GM18511 (cell line): ENCODE results near the gene CEP128.
"Not testable (repeated sequence)": the region's sequence is repeated elsewhere in the genome, so short reads cannot be mapped to it uniquely, and the experiment has no call there.

ENCODE experiments used
- ATAC-seq: cut with Tn5 transposase; IDR thresholded peaks from one replicate; pipeline ENCODE4 v1.9.1; 2021; ENCODE audit warnings: mild to moderate bottlenecking, moderate library complexity; ENCODE audit not compliant: unreplicated experiment

The CEP128 gene

DNA sequence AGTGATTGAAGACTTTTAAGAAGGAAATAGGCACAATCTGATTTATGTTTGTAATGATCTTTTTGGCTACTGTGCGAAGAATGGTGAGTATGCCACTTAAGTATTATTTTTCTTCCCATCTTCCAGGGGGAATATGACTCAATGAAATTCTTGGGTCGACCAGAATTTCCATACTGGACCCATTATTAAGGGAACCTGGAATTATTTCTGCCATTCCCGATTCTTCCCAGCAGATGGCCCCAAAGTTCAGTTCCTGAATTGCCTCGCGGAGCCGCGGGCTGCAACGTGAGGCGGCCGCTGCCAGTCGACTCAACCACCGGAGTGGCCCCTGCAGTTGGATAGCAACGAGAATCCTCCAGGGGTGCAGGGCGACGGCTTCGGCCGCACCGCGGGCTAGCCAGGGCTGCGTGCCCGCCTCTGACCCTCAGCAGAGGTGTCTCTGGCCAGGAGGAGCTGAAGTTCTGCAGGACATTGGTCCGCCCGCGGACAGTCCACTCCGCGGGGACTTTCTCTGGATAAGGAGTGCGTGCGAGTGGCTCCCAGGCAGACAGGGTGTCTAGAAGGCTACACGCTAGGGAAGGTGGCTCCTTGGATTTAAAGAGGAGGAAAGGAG, 13.3 kb upstream of the CEP128 start:
- ATAC-seq, result peak; percentile 19

DNA sequence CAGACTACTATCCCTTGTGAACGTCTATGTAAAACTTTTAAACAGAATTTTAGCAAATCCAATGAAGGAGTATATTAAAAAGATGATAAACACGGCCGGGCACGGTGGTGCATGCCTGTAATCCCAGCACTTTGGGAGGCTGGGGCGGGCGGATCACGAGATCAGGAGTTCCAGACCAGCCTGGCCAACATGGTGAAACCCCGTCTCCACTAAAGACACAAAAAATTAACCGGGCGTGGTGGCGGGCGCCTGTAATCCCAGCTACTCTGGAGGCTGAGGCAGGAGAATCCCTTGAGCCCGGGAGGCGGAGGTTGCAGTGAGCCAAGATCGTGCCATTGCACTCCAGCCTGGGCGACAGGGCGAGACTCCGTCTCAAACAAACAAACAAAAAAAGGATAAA, 11.7 kb upstream of the CEP128 start:
- ATAC-seq, result not testable (repeated sequence)

DNA sequence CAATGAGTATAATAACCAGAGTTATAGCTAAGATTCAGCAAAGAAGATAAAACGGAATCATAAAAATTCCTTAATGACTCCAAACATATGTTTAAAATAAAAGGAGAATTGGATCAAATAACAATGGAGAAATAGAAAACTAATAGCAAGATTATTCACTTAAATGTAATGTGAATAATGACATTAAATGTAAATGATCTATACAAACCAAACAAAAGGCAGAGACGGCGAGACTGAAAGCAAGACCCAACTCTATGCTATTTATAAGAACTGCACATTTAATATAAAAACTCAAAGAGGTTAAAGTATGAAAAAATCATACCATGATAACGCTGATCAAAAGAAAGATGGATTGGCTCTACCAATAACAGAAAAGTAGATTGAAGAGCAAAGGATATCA, 10.0 kb upstream of the CEP128 start:
- no peak for ATAC-seq

DNA sequence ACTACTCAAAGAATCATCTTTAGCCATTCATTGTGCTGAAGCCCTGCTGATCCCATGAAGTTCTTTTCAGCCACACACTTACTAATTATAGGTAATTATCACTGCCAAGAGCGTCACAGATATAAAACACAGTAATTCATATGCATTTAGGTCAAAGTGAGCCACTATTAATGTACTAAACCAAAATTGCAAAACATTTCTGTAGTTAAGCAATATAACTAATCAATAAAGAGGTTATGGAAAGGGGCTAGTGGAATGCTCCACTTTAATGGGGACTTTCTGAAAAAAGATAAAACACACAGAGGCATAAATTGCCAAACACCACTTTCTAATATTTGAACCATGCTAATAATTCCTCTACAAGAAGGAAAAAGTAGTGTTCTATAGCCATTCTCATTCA, 6.8 kb upstream of the CEP128 start:
- no peak for ATAC-seq

DNA sequence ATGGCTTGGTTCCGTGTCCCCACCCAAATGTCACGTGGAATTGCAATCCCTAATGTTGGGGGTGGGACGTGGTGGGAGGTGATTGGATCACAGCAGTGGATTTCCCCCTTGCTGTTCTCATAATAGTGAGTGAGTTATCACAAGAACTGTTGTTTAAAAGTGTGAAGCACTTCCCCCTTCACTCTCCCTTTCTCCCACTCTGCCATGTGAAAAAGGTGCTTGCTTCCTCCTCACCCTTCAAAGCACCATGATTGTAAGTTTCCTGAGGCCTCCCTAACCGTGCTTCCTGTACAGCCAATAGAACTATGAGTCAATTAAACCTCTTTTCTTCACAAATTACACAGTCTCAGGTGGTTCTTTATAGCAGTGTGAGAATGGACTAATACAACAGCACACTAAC, 5.3 kb upstream of the CEP128 start:
- no peak for ATAC-seq

DNA sequence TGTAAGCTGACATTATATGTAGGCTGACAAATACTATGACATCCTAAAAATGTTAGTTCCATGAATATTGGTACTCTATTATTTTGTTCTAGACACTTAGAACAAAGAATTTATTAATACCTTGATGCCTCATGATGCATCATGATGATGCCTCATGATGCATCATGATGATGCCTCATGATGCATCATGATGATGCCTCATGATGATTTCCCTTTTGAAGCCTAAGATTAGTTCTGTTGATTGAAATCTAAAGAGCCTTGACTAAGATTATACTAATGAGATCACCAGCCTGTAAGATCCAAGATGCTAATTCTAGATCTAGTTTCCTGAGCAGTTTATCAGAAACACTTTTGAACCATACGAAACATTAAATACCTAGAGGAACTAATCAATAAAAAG, 4.6 kb upstream of the CEP128 start:
- no peak for ATAC-seq

DNA sequence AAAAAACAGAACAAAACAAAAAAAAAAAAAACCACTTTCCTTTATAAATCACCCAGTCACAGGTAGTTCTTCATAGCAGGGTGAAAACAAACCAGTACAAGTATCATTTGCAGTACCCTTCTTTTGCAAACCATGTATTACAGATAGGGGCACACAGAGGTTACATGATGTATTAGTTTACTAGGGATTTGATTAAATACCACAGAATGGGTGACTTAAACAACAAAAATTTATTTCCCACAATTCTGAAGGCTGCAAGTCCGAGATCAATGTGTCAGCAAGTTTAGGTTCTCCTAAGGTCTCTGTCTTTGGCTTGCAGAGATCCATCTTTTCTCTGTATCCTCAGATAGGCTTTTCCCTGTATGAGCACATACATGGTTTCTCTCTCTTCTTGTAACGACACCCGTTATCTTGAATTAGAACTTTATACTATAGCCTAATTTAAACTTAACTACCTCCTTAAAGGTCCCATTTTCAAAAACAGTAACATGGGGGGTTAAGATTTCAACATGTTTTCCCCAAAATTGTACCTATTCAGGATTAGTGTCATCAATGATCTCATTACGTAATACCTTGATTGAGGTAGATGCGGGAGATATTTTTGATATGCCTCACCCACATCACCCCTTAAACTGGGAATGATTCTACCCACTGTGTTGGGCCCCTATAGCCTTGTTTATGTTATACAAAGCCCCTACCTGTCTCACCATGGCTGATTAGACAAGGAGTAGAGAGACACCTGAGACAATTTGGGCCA, 3.5 kb upstream of the CEP128 start:
- no peak for ATAC-seq

DNA sequence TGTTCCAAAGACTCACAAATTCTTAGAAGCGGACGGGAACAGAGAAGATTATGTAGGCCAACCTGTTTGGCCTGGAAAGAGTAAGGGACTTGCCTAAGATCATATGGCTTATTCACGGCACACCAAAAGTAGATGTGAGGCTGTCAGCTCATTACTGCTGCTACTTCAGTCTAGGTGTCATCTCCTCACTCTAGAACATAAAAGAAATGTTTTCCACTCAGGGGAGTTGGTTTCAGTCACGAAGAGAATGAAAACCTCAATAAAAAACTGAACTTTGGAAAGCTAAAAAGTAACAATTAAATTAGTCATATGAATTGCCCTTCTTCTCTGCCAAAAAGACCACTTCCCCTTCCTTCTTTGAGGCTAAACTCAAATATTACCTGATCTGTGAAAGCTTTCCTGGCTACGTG, 658 bp upstream of the CEP128 start:
- peak; percentile 28 for ATAC-seq

DNA sequence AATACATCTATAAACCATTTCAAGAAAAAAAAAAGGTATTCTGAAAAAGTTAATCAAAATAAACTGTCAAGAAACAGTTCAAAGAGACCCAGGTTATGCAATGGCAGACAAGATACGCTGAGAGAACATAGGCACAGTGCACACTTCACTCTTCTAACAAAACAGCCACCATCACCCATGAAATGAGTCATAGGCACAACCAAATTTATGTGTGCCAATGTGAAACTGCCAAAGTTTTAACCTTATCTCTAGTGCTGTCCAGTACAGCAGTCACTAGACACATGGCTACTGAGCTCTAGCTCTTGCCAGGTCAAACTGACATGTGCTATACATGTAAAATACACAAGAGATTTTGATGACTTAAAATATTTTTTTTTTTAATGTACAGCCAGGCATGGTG, 1.4 kb downstream of the CEP128 start:
- no peak for ATAC-seq

DNA sequence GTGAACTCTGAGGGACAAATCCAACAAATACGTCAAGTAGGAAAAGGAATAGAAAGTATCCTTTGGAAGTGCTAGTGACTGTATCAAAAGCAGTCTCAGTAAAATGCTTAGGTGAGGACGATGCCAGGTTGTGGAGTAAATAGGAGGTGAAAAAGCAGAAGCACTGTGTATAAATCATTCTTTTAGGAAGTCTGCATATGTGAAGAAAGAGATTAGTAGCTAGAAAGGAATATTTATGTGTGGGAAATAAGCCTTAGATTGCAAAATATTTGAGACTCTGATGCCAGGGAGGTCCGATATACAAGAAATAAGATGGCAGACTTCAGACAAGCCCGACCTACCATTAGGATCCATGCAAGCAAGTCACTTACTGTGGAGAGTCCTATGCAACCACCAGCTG, 7.9 kb downstream of the CEP128 start:
- no peak for ATAC-seq

DNA sequence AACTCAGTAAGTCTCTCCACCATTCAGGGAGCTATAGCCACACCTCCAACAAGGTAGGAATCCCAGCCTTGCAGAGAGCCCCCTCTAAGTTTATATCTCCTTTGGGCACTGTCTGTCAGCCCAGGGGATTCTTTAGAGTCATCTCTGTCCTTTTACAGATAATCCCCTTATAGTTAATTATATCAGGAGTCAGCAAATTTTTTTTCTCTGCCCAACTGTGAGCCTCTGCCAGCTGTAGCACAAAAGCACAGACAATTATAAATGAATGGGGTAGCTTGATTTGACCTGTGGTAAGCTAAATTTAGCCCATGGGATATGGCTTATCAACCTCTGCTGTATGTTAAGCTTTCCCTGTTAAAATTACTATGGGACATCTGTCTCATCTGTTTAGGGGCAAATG, 8.3 kb downstream of the CEP128 start:
- no peak for ATAC-seq

DNA sequence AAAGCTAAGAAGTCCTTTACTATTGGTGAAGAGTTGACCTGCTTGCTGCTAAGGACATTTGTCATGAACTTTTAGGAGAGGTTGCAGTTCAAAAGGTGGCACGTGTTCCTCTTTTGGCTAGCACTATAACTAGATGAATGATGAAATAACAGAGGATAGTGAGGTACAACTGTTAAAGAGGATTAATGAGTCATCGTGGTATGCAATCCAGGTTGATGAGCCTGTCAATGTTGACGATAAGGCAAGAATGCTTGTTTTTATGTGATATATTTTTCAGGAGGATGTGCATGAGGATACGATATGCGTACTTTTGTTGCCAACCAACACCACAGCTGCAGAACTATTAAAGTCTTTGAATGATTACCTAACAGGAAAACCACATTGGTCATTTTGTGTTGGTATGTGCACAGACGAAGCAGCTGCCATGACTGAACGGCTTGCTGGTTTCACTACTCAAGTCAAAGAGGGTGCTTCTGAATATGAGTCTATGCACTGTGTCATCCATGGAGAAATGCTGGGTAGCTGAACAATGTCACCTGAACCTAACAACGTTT, 10.6 kb downstream of the CEP128 start:
- peak; percentile 97 for ATAC-seq

DNA sequence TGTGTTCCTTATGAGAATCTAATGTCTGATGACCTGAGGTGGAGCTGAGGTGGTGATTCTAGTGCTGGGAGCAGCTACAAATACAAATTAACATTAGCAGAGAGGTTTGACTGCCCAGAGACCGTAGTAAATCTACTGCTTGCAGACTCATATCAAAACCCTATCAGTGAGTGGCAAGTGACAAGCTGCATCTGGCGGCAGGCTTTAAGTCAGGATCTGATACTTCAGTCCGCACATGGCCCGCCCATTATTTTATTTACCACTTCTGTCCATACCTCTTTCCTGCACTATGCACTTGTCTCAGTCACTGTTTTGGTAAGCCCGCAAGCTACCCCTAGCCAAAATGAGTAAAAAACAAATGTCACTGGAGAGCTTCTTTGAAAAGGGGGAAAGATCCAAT, 11.4 kb downstream of the CEP128 start:
- ATAC-seq, result peak; percentile 27

DNA sequence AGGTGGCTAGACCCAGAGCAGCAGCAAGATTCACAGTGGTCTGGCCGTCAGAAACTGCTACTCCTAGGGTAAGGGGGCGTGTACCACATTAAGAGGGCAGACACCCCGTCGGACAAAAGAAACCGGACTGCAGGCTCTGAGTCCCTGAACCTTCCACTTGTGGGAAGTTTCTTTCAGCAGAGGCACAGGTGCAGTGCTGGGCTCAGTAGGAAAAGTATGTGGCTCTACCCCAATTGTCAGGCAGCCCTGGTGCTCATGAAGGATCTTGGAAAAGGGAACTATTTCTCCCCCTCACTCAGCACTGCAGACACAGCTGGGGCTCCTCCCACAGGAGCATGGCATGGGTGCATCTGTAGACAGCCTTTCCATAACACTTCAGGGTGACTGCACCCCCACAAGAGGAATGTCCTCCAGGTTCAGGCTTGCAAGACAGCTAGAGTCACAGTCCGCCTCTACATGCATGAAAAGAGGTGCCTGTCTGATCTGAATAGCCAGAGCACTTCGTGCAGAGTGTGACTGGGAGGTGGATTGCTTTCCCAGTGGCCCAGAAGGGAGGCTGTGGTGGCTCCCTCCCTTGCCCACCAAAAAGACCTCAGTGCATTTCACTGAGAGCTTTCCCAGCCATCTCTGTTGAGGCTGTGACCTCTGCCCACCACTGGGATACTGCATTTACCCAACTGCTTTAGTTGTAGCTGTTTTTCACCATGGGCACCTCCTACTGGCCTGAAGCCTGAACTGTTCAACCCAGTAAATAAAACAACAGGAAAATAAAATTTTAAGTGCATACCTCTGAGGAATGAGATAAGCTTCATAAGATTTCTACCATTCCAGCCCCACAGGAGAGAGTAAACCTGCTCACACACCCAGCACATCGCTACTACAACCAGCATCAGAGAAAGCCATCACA, 14.2 kb downstream of the CEP128 start:
- ATAC-seq, result no peak

DNA sequence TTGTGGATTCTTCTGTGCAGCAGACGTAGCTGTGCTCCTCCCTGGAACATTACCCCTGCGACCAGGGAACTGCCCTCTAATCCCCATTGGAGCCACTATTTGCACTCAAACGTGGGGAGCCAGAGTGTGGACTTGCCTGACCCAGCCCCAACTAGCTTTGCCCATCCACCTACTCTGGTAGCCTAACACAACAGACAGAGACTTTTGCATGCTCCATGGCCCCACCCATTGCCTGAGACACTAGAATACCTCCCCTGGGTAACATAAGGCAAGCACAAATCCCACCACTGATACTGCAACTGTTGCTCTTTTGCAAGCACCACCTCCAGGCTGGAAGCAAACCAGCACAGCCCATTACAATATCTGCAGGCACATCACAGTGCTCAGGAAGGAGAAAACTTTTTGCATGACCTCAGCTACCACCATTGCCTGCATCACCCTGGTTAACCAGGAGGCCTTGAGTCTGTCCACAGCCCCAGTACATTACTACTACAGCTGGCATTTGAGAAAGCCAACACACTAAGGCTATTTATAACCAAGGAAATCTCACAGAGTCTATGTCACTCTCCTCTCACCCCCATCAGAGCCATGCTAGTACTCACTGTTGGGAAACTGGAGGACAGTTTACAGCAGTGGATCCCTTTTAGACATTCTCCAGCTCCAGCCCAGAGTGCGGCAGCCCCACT, 15.0 kb downstream of the CEP128 start:
- ATAC-seq, result no peak

DNA sequence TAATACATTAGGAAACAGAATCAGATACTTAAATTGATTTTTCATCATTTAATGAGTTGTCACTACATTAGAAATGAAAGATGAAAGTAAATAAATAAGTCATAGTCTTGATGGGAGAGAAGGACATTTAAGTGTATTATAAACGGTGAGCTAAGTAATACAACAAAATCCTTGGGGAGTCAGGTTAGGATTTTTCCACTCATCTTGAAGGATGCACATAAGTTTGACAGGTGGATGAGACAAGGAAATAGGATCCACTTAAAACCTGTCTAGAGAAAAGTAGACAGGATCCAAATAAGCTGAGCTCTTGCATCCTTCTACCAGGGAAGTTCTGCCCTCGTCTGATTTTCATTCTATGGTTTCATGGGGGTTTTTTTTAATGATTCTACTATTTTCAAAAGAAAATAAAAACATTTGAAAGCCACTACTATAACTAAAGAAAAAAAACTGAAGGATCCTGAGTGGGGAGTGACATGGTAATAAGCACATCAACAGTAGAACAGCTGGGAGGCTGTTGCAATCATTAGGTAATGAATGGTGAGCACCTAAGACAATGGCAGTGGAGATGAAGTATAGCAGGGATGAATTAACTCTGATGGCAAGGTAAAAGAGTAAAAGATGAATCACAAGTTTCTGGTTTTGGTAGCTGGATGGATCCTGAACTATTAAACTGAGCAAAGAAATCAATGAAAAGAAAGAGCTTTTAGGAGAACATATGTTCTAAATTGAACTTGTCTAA, 17.0 kb downstream of the CEP128 start:
- no peak for ATAC-seq

DNA sequence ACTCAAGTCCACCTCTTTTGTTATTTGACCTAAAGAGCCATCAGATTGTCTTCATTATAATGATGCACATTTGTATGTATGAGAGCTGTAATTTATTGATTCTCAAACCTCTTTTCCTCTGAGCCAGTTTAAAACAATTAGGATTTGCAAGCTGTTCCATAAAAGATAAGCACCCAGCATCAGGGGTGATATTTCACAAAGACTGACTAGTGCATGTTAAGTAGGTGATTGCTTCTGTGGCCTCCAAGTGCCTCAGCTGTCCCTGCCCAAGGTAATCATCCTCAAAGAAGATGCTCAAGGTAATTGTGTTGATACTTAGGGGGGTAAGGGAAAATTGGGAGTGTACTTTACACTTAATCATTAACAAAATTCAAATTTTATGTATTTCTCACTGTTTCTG, 18.2 kb downstream of the CEP128 start:
- ATAC-seq, result no peak

DNA sequence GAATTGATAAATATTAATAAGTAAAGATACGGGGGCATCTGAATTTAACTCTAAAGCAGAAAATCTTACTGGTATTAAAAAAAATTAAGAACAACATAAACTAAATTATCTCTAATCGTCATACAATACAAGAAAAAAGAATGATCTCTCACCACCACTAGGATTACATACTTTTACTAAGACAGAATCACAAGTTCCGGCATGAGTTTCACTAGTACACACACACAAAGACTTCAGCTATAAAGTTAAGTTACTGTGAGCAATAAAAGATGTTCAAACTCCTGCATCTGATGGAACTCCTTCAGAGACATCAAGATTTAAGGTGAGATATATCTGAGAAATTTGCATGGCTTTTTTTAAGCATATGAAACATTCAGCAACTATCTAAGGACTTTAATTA, 21.9 kb downstream of the CEP128 start:
- no peak for ATAC-seq

DNA sequence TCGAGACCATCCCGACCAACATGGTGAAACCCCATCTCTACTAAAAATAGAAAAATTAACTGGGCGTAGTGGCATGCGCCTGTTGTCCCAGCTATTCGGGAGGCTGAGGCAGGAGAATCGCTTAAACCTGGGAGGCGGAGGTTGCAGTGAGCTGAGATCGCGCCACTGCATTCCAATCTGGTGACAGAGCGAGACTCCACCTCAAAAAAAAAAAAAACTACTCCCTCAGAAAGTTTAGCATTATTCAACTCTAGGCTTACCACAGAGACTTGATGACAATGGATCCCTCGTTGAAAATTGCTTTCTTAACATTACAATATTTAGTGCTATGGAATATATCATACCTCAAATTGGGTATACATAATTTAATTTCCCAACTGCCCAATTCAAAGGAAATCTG, 29.5 kb downstream of the CEP128 start:
- not testable (repeated sequence) for ATAC-seq

DNA sequence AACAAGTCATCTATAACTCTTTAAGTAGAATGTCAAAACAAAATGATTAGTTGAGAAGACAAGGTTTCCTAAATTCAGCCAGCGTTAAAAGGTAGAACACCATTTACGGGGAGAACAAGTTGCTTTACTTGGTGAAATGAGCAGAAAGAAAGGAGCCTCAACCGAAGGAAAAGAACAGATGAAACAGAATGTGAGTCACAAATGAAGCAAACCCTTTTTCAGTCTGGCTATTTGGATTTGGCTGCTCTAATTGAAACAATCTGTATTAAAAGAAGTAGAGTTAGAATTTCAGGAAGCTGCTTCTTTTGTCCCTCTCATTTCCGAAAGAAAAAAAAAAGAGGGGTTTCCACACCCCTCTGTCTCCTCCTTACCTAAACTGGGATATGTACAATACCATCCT, 34.6 kb downstream of the CEP128 start:
- no peak for ATAC-seq
